Adipose tissue (tissue), 3 donors: ENCODE data around the gene CADM2. TPM values are rescaled to one million over a fixed set of nuclear protein-coding genes. Genes with fewer than 3 reads are reported as not detected.

Experiments used
- H3K27ac ChIP-seq: one replicate; pipeline ENCODE4 v1.5.1; 2013; ENCODE audit warnings: low read depth, low read length
- WGBS, 3 donors: extraction: QIAGEN DNeasy Blood & Tissue Kit; methylation state at CpG; one replicate each; pipeline ENCODE4 v1.1.7; 2013; 5-methylcytosine and 5-hydroxymethylcytosine counted together
- polyA plus RNA-seq, 3 donors: library from polyadenylated mRNA; stranded (reverse); fragments of 200-250 nt; gene quantifications; one replicate each; pipeline ENCODE4 v1.2.3, GENCODE V29; 2013
- donor health status: healthy with polysubstance abuse.
- donor health status: Bipolar disorder and iron deficiency.
- donor health status: healthy.

The CADM2 gene
- polyA plus RNA-seq, 3 donors, result 0.22 to 2.5 (median 0.34) TPM

GRCh38 chr3:86029590-86029989 is 1070.8 kb downstream of the CADM2 start:
- no peak overlapping the region for H3K27ac ChIP-seq
- WGBS, 3 donors, result 96 to 100% (median 96%) methylated on average over 1 of the region's 1 CpG

- no peak overlapping the region for H3K27ac ChIP-seq
Observed at GRCh38 chr3:86037916-86038315, 1079.1 kb downstream of the CADM2 start.

- no peak overlapping the region for H3K27ac ChIP-seq
- 61 to 79% (median 73%) methylated on average over 6 of the region's 6 CpGs for WGBS, 3 donors
Observed at GRCh38 chr3:86046436-86047136, 1087.8 kb downstream of the CADM2 start.

- no peak overlapping the region for H3K27ac ChIP-seq
- 41 to 48% (median 45%) methylated on average over 1 of the region's 1 CpG for WGBS, 3 donors
Observed at GRCh38 chr3:86047161-86047560, 1088.4 kb downstream of the CADM2 start.

GRCh38 chr3:86051058-86051457 is 1092.3 kb downstream of the CADM2 start:
- whole genome bisulfite sequencing, 3 donors, result 55 to 76% (median 74%) methylated on average over 1 of the region's 1 CpG

GRCh38 chr3:86056032-86056431 is 1097.2 kb downstream of the CADM2 start:
- H3K27ac ChIP-seq, result no peak overlapping the region
- 65 to 71% (median 65%) methylated on average over 4 of the region's 4 CpGs for WGBS, 3 donors

More at GRCh38 chr3:86051058-86051457, 1092.3 kb downstream of the CADM2 start:
- no peak overlapping the region for H3K27ac ChIP-seq

- 54 to 69% (median 69%) methylated on average over 5 of the region's 5 CpGs for WGBS, 3 donors
- no peak overlapping the region for H3K27ac ChIP-seq
Observed at GRCh38 chr3:86056962-86057361, 1098.2 kb downstream of the CADM2 start.

GRCh38 chr3:86073799-86074198 is 1115.0 kb downstream of the CADM2 start:
- 83 to 88% (median 83%) methylated on average over 2 of the region's 2 CpGs for WGBS, 3 donors
- no peak overlapping the region for H3K27ac ChIP-seq

- no peak overlapping the region for H3K27ac ChIP-seq
- WGBS, 3 donors, result 61 to 82% (median 72%) methylated on average over 6 of the region's 6 CpGs
Observed at GRCh38 chr3:86087160-86087871, 1128.5 kb downstream of the CADM2 start.

GRCh38 chr3:86104154-86104553 is 1145.4 kb downstream of the CADM2 start:
- no peak overlapping the region for H3K27ac ChIP-seq
- WGBS, 3 donors, result 40 to 70% (median 50%) methylated on average over 1 of the region's 1 CpG

GRCh38 chr3:86109434-86109833 is 1150.6 kb downstream of the CADM2 start:
- 55 to 72% (median 64%) methylated on average over 2 of the region's 2 CpGs for WGBS, 3 donors
- no peak overlapping the region for H3K27ac ChIP-seq
